Small intestine (tissue), 7 donors: ENCODE results near the gene GCNT4. TPM values are rescaled to one million over a fixed set of nuclear protein-coding genes. Genes with fewer than 3 reads are reported as not detected.

Experiments
- DNase-seq, 2 donors: peaks; one replicate each; pipeline versions ENCODE4 v3.0.0 to v3.0.0-alpha.2; 2013
- FAIRE-seq: peaks from 2 replicates; lab custom pipeline; 2012; peaks lifted over from hg19 to GRCh38; lab: Jason Lieb, UNC
- H3K27ac ChIP-seq, 3 donors: one replicate each; pipeline ENCODE4 v1.5.1; 2013; ENCODE audit warnings: low read length in 2 of 3, mild to moderate bottlenecking in 2 of 3, control low read depth in 1 of 3, inconsistent platforms in 1 of 3, low read depth in 1 of 3, moderate library complexity in 1 of 3
- H3K27me3 ChIP-seq, 3 donors: one replicate each; pipeline ENCODE4 v1.6.1; 2013; ENCODE audit warnings: low read length in 3 of 3, inconsistent platforms in 1 of 3; ENCODE audit not compliant: control insufficient read depth in 3 of 3, insufficient read depth in 3 of 3
- H3K36me3 ChIP-seq, 3 donors: one replicate each; pipeline ENCODE4 v1.6.1; 2013; ENCODE audit warnings: low read length in 3 of 3, inconsistent platforms in 1 of 3, low read depth in 1 of 3, mild to moderate bottlenecking in 1 of 3, moderate library complexity in 1 of 3; ENCODE audit not compliant: control insufficient read depth in 3 of 3, insufficient read depth in 2 of 3
- H3K4me1 ChIP-seq, 3 donors: one replicate each; pipeline ENCODE4 v1.6.1; 2013; ENCODE audit warnings: low read length in 2 of 3, inconsistent platforms in 1 of 3, low read depth in 1 of 3, mild to moderate bottlenecking in 1 of 3, moderate library complexity in 1 of 3; ENCODE audit not compliant: control insufficient read depth in 3 of 3, insufficient read depth in 2 of 3
- H3K4me3 ChIP-seq, 3 donors: one replicate each; pipeline ENCODE4 v1.5.1; 2013; ENCODE audit warnings: low read length in 3 of 3, control low read depth in 1 of 3, inconsistent platforms in 1 of 3, low read depth in 1 of 3, mild to moderate bottlenecking in 1 of 3, moderate library complexity in 1 of 3
- H3K9me3 ChIP-seq, 2 donors: one replicate each; pipeline ENCODE4 v1.6.1; 2013; ENCODE audit warnings: low read depth in 1 of 2, low read length in 1 of 2; ENCODE audit not compliant: control insufficient read depth in 2 of 2, insufficient read depth in 1 of 2
- WGBS, 3 donors: extraction: QIAGEN DNeasy Blood & Tissue Kit; methylation state at CpG; one replicate each; pipeline ENCODE4 v1.1.7; 2013; 5-methylcytosine and 5-hydroxymethylcytosine counted together
- polyA plus RNA-seq, 4 donors: library from polyadenylated mRNA; stranded (reverse) in 3 of 4; unstranded in 1 of 4; fragments of 200-250 nt in 3 of 4; fragments of 120-200 nt in 1 of 4; gene quantifications; one replicate each; pipeline versions ENCODE4 v1.2.1 to v1.2.3, GENCODE V29; 2013
- donor health status: healthy with polysubstance abuse.
- donor health status: control.
- donor health status: control.
- donor health status: Bipolar disorder and iron deficiency.
- donor health status: healthy.

Gene GCNT4
- polyA plus RNA-seq, 4 donors = 4.7 to 26.0 (median 13.3) TPM

GRCh38 chr5:75040973-75041372 lies 11.4 kb downstream of the GCNT4 start:
- no peak for DNase-seq
- no peaks in the 10 kb centered on the region for H3K9me3 ChIP-seq
- FAIRE-seq = no peak
- H3K27me3 ChIP-seq = no peaks in the 10 kb centered on the region
- H3K36me3 ChIP-seq = peaks cover 0 to 18% (median 14%) of the 10 kb centered on the region in 3 donors
- 60 to 75% (median 71%) methylated on average over 4 of the region's 4 CpGs for WGBS, 3 donors
- no peak overlapping the region for H3K4me3 ChIP-seq
- H3K27ac ChIP-seq = no peak overlapping the region
- H3K4me1 ChIP-seq = no peaks in the 10 kb centered on the region

- no peaks in the 10 kb centered on the region for H3K9me3 ChIP-seq
- FAIRE-seq = no peak
- no peaks in the 10 kb centered on the region for H3K4me1 ChIP-seq
- peak overlapping the region in 1 of 3 donors; percentile 11 for H3K27ac ChIP-seq
- DNase-seq = peak; percentile 35 to 57
- 57 to 67% (median 61%) methylated on average over 4 of the region's 4 CpGs for WGBS, 3 donors
- H3K27me3 ChIP-seq = no peaks in the 10 kb centered on the region
- no peak overlapping the region for H3K4me3 ChIP-seq
- H3K36me3 ChIP-seq = peaks cover 0 to 27% (median 9%) of the 10 kb centered on the region in 3 donors
Measured at GRCh38 chr5:75037106-75037505, 15.3 kb downstream of the GCNT4 start.

DNA sequence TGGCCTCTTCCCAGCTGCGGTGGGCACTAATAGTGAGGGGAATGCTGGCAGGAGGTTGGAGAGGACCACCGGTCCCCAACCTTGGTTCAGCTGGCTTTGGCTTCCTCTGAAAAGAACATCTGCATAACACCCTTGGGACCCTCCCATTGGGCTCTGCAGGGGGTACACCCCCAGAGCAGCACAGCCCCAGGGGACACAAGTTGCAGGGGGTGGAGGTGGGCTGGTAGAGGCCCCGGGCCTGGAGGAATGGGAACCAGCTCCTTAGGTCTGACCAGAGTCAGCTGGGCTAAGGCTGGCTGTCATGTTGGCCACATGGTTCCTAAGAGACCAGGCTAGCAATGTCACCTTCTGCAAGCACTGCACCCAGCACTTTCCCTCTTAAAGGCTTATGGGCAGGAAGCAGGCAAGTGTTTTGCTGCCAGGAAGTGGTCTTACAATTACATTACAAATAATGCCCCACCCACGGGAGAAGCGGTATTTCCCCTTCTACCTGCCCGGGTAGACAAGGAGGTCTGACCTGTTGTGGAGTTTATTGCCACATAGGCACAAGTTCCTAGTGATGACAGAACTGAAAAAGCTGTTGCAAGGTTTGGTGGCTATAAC lies 18.1 kb downstream of the GCNT4 start:
- H3K27ac ChIP-seq = no peak overlapping the region
- FAIRE-seq (no peak), DNase-seq (peak in 1 of 2 donors; percentile 23)
- no peaks in the 10 kb centered on the region for H3K27me3 ChIP-seq
- no peaks in the 10 kb centered on the region for H3K4me1 ChIP-seq
- no peak overlapping the region for H3K4me3 ChIP-seq
- WGBS, 3 donors = 65 to 80% (median 70%) methylated on average over 6 of the region's 6 CpGs
- H3K9me3 ChIP-seq = no peaks in the 10 kb centered on the region
- H3K36me3 ChIP-seq = peaks cover 0 to 35% (median 5%) of the 10 kb centered on the region in 3 donors

DNA sequence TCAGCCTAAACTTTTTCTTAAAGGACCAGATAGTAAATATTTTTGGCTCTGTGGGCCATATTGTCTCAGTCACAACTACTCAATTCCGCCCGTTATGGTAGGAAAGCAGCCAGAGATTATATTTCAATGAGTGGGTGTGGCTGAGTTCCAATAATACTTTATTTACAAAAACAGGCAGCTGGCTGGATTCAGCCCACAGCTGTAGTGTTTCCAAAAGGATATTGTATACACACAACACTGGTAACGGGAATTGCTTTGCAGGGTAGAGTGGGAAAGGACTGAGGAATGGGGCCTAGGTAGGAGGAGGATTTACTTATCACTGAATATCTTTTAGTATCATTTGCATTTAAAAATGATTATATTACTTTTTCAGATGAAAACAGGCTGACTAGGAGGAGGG lies 21.0 kb downstream of the GCNT4 start:
- no peaks in the 10 kb centered on the region for H3K4me1 ChIP-seq
- 52 to 63% (median 56%) methylated on average over 3 of the region's 3 CpGs for WGBS, 3 donors
- FAIRE-seq (no peak), DNase-seq (no peak)
- no peak overlapping the region for H3K27ac ChIP-seq
- no peaks in the 10 kb centered on the region for H3K9me3 ChIP-seq
- no peaks in the 10 kb centered on the region for H3K27me3 ChIP-seq
- peaks cover 0 to 26% (median 1%) of the 10 kb centered on the region in 3 donors for H3K36me3 ChIP-seq
- H3K4me3 ChIP-seq = no peak overlapping the region

DNA sequence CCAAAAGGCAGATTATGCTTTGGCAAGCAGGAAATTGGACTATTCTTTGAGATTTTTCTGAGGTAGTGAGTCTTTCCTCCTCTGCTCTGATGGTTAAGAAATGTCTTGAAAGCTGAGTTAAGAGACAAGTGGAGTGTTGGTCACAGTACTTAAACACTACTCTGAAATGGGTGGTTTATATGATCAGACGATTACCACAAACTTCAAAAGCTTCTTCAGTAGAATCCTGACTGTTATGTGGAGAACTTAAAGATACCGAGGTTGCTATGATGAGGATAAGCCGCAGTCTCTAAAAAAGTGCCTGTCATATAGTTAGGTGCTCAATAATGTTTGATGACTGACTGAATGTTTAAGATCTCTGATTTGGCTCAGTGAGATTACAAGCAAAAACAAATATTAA lies 24.3 kb downstream of the GCNT4 start:
- Histone ChIP-seq H3K27me3 (no peaks in the 10 kb centered on the region), H3K27ac (no peak overlapping the region), H3K36me3 (peaks cover 0 to 13% (median 1%) of the 10 kb centered on the region in 3 donors), H3K4me3 (no peak overlapping the region), H3K9me3 (no peaks in the 10 kb centered on the region), H3K4me1 (no peaks in the 10 kb centered on the region)
- no peak for FAIRE-seq
- WGBS, 3 donors = 81 to 87% (median 82%) methylated on average over 3 of the region's 3 CpGs
- DNase-seq = no peak

- Histone ChIP-seq H3K27me3 (no peaks in the 10 kb centered on the region), H3K4me1 (peaks cover 0 to 6% (median 0%) of the 10 kb centered on the region in 3 donors), H3K27ac (no peak overlapping the region), H3K4me3 (no peak overlapping the region), H3K36me3 (peaks cover 0 to 1% (median 0%) of the 10 kb centered on the region in 3 donors), H3K9me3 (no peaks in the 10 kb centered on the region)
- no peak for DNase-seq
- FAIRE-seq = no peak
- 40 to 57% (median 48%) methylated on average over 9 of the region's 9 CpGs for WGBS, 3 donors
Measured at GRCh38 chr5:75023368-75024159, 28.8 kb downstream of the GCNT4 start.

DNA sequence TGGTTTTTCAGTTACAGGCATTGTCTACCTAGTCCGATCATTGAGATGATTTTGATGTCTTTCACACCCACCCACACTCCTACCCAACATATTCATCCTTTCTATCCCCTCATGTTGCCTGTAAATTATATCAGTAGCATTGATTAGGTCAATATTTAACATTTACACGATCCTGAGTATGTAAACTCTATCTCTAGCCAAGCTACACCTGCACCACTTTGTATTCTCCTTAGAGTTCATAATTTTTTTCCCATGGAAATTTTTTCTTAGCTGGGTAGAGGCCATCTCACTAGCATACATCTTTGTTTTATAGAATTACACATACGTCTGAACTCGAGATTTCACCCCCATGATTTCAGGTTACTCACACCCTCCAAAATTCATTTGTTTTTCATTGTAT lies 30.6 kb downstream of the GCNT4 start:
- no peaks in the 10 kb centered on the region for H3K9me3 ChIP-seq
- H3K27ac ChIP-seq = no peak overlapping the region
- no peaks in the 10 kb centered on the region for H3K27me3 ChIP-seq
- DNase-seq (no peak), FAIRE-seq (no peak)
- peaks cover 0 to 6% (median 0%) of the 10 kb centered on the region in 3 donors for H3K4me1 ChIP-seq
- no peaks in the 10 kb centered on the region for H3K36me3 ChIP-seq
- H3K4me3 ChIP-seq = no peak overlapping the region
- 72 to 78% (median 73%) methylated on average over 4 of the region's 4 CpGs for WGBS, 3 donors

GRCh38 chr5:75021219-75021618 lies 31.1 kb downstream of the GCNT4 start:
- FAIRE-seq = no peak
- Histone ChIP-seq H3K9me3 (no peaks in the 10 kb centered on the region), H3K36me3 (no peaks in the 10 kb centered on the region), H3K4me1 (peaks cover 0 to 6% (median 0%) of the 10 kb centered on the region in 3 donors), H3K27ac (no peak overlapping the region), H3K27me3 (no peaks in the 10 kb centered on the region), H3K4me3 (no peak overlapping the region)
- 41 to 66% (median 62%) methylated on average over 3 of the region's 3 CpGs for WGBS, 3 donors
- no peak for DNase-seq
